Subcutaneous abdominal adipose tissue (tissue), 5 donors: Measurements from ENCODE around the gene CDH6.
A peak's percentile ranks its signal among the peaks of the same experiment; 100 is the strongest.

Experiments
- H3K27ac ChIP-seq: one replicate; pipeline ENCODE4 v1.7.0; 2013; ENCODE audit warnings: low read depth, mild to moderate bottlenecking, inconsistent platforms, low read length, moderate library complexity
- H3K27me3 ChIP-seq, 5 donors: one replicate each; pipeline ENCODE4 v1.7.0; 2013; ENCODE audit warnings: low read length in 5 of 5, inconsistent platforms in 1 of 5; ENCODE audit not compliant: control insufficient read depth in 5 of 5, insufficient read depth in 4 of 5
- H3K36me3 ChIP-seq, 5 donors: one replicate each; pipeline ENCODE4 v1.7.0; 2013; ENCODE audit warnings: low read length in 5 of 5; ENCODE audit not compliant: control insufficient read depth in 5 of 5, insufficient read depth in 5 of 5
- H3K4me1 ChIP-seq, 5 donors: one replicate each; pipeline ENCODE4 v1.7.0; 2013; ENCODE audit warnings: low read length in 5 of 5, mild to moderate bottlenecking in 3 of 5, moderate library complexity in 1 of 5; ENCODE audit not compliant: control insufficient read depth in 5 of 5, insufficient read depth in 5 of 5
- H3K4me3 ChIP-seq, 5 donors: one replicate each; pipeline ENCODE4 v1.7.0; 2013; ENCODE audit warnings: low read length in 5 of 5, low read depth in 1 of 5
- H3K9ac ChIP-seq, 5 donors: one replicate each; pipeline ENCODE4 v1.7.0; 2013; ENCODE audit warnings: low read length in 5 of 5, mild to moderate bottlenecking in 4 of 5, moderate library complexity in 3 of 5
- H3K9me3 ChIP-seq, 5 donors: one replicate each; pipeline ENCODE4 v1.7.0; 2013; ENCODE audit warnings: low read length in 5 of 5; ENCODE audit not compliant: control insufficient read depth in 5 of 5
- donor health status: healthy.
- donor health status: healthy.
- donor health status: healthy.
- donor health status: healthy.
- donor health status: healthy.

CDH6 gene

GRCh38 chr5:31194892-31195555, 1.5 kb downstream of the CDH6 start:
- Histone ChIP-seq H3K27me3 (peaks cover 7 to 21% (median 13%) of the 10 kb centered on the region in 5 donors), H3K9ac (no peak overlapping the region)

DNA sequence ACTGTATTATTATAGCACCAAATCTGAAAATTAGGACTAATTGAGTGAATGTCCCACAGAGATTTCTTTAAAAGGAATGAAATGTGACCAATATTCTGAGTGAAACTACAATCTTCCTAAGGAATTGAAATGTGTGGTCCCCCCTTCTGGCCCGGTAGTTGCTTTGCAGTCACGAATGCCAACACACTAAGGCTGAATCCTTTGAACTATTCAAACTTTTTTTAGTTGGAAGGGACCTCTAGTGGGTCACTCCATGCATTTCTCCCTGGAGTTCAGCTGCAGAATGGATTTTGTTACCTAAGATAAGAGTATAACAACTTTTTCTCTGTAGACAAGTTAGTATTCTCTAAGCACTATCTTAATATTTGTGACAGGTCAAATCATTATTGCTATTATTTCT, 2.8 kb downstream of the CDH6 start:
- H3K27me3 ChIP-seq, result peaks cover 7 to 21% (median 13%) of the 10 kb centered on the region in 5 donors
- H3K27ac ChIP-seq, result no peak overlapping the region
- no peaks in the 10 kb centered on the region for H3K9me3 ChIP-seq
- H3K9ac ChIP-seq, result no peak overlapping the region
- no peak overlapping the region for H3K4me3 ChIP-seq
- H3K36me3 ChIP-seq, result no peaks in the 10 kb centered on the region
- H3K4me1 ChIP-seq, result peaks cover 3 to 18% (median 13%) of the 10 kb centered on the region in 5 donors

More at GRCh38 chr5:31194892-31195555, 1.5 kb downstream of the CDH6 start:
- Histone ChIP-seq H3K27ac (no peak overlapping the region), H3K36me3 (no peaks in the 10 kb centered on the region), H3K9me3 (no peaks in the 10 kb centered on the region), H3K4me3 (peak overlapping the region; percentile 54 to 74 (median 64)), H3K4me1 (peaks cover 3 to 18% (median 13%) of the 10 kb centered on the region in 5 donors)

DNA sequence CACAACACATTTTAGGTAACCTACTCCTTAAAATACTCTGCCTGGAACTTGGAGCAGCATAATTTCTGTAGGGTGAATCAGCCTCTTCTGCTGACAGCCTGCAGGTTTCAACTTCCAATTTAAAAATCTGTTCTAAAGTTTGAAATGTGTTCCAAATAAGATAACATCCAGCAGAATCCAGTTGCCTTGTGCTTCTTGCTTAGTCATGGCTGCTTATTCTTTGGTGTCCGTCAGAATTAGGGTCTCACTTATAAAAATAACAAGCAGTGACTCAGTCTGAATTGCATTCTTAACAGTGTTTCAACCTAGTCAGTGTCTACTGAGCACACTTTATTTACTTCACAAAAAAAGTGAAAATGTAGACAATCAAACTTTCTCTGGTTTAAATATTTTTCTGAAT, 3.7 kb downstream of the CDH6 start:
- peaks cover 3 to 18% (median 13%) of the 10 kb centered on the region in 5 donors for H3K4me1 ChIP-seq
- peaks cover 7 to 21% (median 13%) of the 10 kb centered on the region in 5 donors for H3K27me3 ChIP-seq
- H3K9me3 ChIP-seq, result no peaks in the 10 kb centered on the region
- H3K36me3 ChIP-seq, result no peaks in the 10 kb centered on the region
- no peak overlapping the region for H3K9ac ChIP-seq
- H3K27ac ChIP-seq, result no peak overlapping the region
- no peak overlapping the region for H3K4me3 ChIP-seq

- H3K36me3 ChIP-seq, result no peaks in the 10 kb centered on the region
- H3K27ac ChIP-seq, result no peak overlapping the region
These were observed 11.5 kb downstream of the CDH6 start for GRCh38 chr5:31204958-31205357.

GRCh38 chr5:31208043-31208442, 14.6 kb downstream of the CDH6 start:
- H3K27me3 ChIP-seq, result no peaks in the 10 kb centered on the region
- H3K4me3 ChIP-seq, result no peak overlapping the region
- no peak overlapping the region for H3K27ac ChIP-seq
- H3K9ac ChIP-seq, result no peak overlapping the region
- peaks cover 0 to 1% (median 0%) of the 10 kb centered on the region in 5 donors for H3K4me1 ChIP-seq
- no peaks in the 10 kb centered on the region for H3K36me3 ChIP-seq
- H3K9me3 ChIP-seq, result no peaks in the 10 kb centered on the region

More at GRCh38 chr5:31204958-31205357, 11.5 kb downstream of the CDH6 start:
- Histone ChIP-seq H3K4me1 (no peaks in the 10 kb centered on the region), H3K27me3 (no peaks in the 10 kb centered on the region), H3K9me3 (no peaks in the 10 kb centered on the region), H3K4me3 (no peak overlapping the region), H3K9ac (no peak overlapping the region)

- Histone ChIP-seq H3K4me3 (no peak overlapping the region), H3K27ac (no peak overlapping the region), H3K9ac (no peak overlapping the region), H3K36me3 (no peaks in the 10 kb centered on the region), H3K4me1 (peaks cover 0 to 13% (median 11%) of the 10 kb centered on the region in 5 donors), H3K9me3 (no peaks in the 10 kb centered on the region), H3K27me3 (no peaks in the 10 kb centered on the region)
These were observed 15.8 kb downstream of the CDH6 start for GRCh38 chr5:31209334-31209733.

GRCh38 chr5:31211098-31211497, 17.6 kb downstream of the CDH6 start:
- Histone ChIP-seq H3K9ac (no peak overlapping the region), H3K9me3 (no peaks in the 10 kb centered on the region), H3K27ac (no peak overlapping the region), H3K27me3 (no peaks in the 10 kb centered on the region), H3K4me1 (peaks cover 0 to 18% (median 15%) of the 10 kb centered on the region in 5 donors), H3K4me3 (no peak overlapping the region), H3K36me3 (no peaks in the 10 kb centered on the region)

- Histone ChIP-seq H3K27me3 (no peaks in the 10 kb centered on the region), H3K4me1 (peaks cover 0 to 18% (median 15%) of the 10 kb centered on the region in 5 donors), H3K9me3 (no peaks in the 10 kb centered on the region), H3K4me3 (peak overlapping the region in 3 of 5 donors; percentile 23 to 54 (median 37)), H3K36me3 (no peaks in the 10 kb centered on the region), H3K27ac (peak overlapping the region; percentile 68), H3K9ac (no peak overlapping the region)
These were observed 19.8 kb downstream of the CDH6 start for GRCh38 chr5:31213257-31213656.

DNA sequence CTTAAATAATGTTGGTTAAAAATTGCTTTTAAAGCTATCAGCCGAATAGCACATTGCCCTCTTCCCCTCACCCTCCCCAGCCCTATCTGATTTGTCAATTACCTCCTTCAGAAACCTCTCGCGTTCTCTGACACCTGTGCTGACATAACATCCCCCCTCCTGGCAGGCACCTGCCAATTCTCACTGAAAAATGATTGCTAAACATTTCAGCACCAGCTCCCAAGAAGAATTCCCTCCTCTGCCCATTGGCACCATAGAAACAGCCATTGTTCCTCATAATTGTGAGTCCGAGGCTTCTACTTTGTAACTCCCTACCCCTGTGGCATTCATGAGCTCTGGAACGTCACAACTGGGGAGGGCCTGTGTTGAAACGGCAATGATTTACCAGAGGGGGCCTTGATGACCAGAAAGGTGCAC, 20.2 kb downstream of the CDH6 start:
- H3K9ac ChIP-seq, result no peak overlapping the region

GRCh38 chr5:31214229-31214628, 20.7 kb downstream of the CDH6 start:
- H3K27ac ChIP-seq, result peak overlapping the region; percentile 68

More for the DNA sequence above, 20.2 kb downstream of the CDH6 start:
- no peaks in the 10 kb centered on the region for H3K36me3 ChIP-seq
- peak overlapping the region in 4 of 5 donors; percentile 6 to 54 (median 30) for H3K4me3 ChIP-seq
- H3K4me1 ChIP-seq, result peaks cover 0 to 18% (median 15%) of the 10 kb centered on the region in 5 donors
- H3K27me3 ChIP-seq, result no peaks in the 10 kb centered on the region
- no peaks in the 10 kb centered on the region for H3K9me3 ChIP-seq
- H3K27ac ChIP-seq, result peak overlapping the region; percentile 68

More at GRCh38 chr5:31214229-31214628, 20.7 kb downstream of the CDH6 start:
- Histone ChIP-seq H3K4me3 (peak overlapping the region in 2 of 5 donors; percentile 37 to 54), H3K9me3 (no peaks in the 10 kb centered on the region), H3K36me3 (no peaks in the 10 kb centered on the region), H3K27me3 (no peaks in the 10 kb centered on the region), H3K4me1 (peaks cover 0 to 18% (median 15%) of the 10 kb centered on the region in 5 donors), H3K9ac (no peak overlapping the region)
